ENCODE results near the gene MAS1L.

Gene MAS1L

DNA sequence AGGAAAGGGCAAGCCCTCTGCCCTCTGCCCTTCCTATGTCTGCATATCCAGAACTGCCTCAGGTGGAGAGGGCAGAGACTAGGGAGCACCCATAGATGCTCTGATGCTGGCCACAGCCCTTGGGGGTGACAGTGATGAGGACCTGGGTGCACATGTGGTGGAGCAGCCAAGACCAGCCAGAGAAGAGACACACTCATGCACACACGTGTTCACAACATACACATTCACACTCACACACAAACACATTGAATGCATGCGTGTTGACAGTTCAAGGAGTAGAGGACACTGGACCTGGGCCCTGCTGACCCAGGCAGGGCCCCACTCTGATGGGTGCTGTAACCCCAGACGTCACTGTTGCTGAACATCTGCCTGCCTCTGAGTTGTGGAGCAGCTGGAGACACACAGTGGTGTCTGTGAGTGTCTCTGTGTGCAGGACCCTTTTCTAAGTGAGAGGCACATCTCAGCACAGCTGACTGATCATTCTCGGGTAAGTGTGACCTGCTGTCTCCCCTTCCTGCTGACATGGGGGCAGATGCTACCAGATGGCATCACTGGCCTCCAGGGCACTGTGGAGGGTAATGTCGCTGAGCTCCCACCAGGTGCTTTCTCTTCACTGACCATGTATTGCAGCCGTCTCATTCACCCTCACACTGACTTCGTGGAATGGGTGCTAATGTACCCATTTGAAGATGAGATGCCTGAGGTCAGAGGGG, 30.1 kb upstream of the MAS1L start:
- H2BK5ac ChIP-seq (ENCODE audit: low read depth, low read length, poor library complexity): no peak overlapping the region
- no peak overlapping the region for H4K91ac ChIP-seq (ENCODE audit: low read depth, low read length)
- H2AK5ac ChIP-seq (ENCODE audit: low read length): no peak overlapping the region
- no peak overlapping the region for H3K4ac ChIP-seq (ENCODE audit: low read depth, low read length)
- H2BK120ac ChIP-seq (ENCODE audit: insufficient read depth, low read length, poor library complexity): no peak overlapping the region
- no peak for DNase-seq
- no peak overlapping the region for H2AFZ ChIP-seq (ENCODE audit: insufficient read depth, low read length, poor library complexity)
- no peaks in the 10 kb centered on the region for H3K27me3 ChIP-seq (ENCODE audit: insufficient read depth, low read length)
- H3K23ac ChIP-seq (ENCODE audit: low read length): no peak overlapping the region
- no peak overlapping the region for H4K12ac ChIP-seq (ENCODE audit: low read depth, low read length)
- H3K4me3 ChIP-seq (ENCODE audit: low read depth, low read length): no peak overlapping the region
- H3K79me1 ChIP-seq (ENCODE audit: low read length): no peaks in the 10 kb centered on the region
- H3K4me1 ChIP-seq (ENCODE audit: control insufficient read depth in 1 of 2, insufficient read depth in 2 of 2, low read length in 2 of 2): no peaks in the 10 kb centered on the region
- no peak overlapping the region for H3K18ac ChIP-seq (ENCODE audit: low read length)
- H3K9me3 ChIP-seq (ENCODE audit: insufficient read depth, low read depth, low read length): peaks cover 4% of the 10 kb centered on the region
- no peak overlapping the region for H2BK12ac ChIP-seq (ENCODE audit: low read length)
- H3K14ac ChIP-seq (ENCODE audit: low read length): no peak overlapping the region
- H3K9ac ChIP-seq (ENCODE audit: low read length): no peak overlapping the region
- no peak overlapping the region for H4K8ac ChIP-seq (ENCODE audit: low read depth, low read length)
- H3K27ac ChIP-seq (ENCODE audit: low read depth, low read length): no peak overlapping the region
- no CpG with 5 or more reads among the region's 7 CpGs for WGBS (ENCODE audit: extremely low coverage, insufficient coverage, insufficient read length)
- H3K4me2 ChIP-seq (ENCODE audit: low read length): no peak overlapping the region
- H3K79me2 ChIP-seq (ENCODE audit: control insufficient read depth, insufficient read depth, low read length, poor library complexity): no peaks in the 10 kb centered on the region
- H3K36me3 ChIP-seq (ENCODE audit: control insufficient read depth in 1 of 2, insufficient read depth in 2 of 2, low read length in 2 of 2): no peaks in the 10 kb centered on the region

DNA sequence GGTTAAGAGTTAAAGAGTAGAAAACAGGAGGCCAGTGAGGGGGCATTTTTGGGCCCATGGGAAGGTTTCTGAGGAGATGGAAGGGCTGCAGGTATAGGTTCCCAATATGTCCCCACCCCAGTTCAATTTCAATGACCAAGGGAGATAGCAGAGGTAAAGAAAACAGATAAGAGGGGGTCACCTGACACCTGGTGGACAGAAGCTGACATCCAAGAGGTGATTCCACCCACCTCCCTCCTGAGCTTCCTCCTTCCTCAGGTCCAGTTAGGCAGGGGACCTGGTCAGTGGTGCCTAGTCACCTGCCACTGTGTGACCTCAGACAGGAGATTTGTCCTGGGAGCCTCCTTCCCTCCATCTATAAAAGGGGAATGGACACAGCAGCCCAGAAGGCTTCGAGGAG, 29.5 kb upstream of the MAS1L start:
- Histone ChIP-seq H3K4ac (ENCODE audit: low read depth, low read length) (no peak overlapping the region), H3K4me2 (ENCODE audit: low read length) (no peak overlapping the region), H2BK120ac (ENCODE audit: insufficient read depth, low read length, poor library complexity) (no peak overlapping the region), H3K14ac (ENCODE audit: low read length) (no peak overlapping the region), H3K9ac (ENCODE audit: low read length) (no peak overlapping the region), H3K27ac (ENCODE audit: low read depth, low read length) (no peak overlapping the region), H3K27me3 (ENCODE audit: insufficient read depth, low read length) (no peaks in the 10 kb centered on the region), H2AFZ (ENCODE audit: insufficient read depth, low read length, poor library complexity) (no peak overlapping the region), H3K4me3 (ENCODE audit: low read depth, low read length) (no peak overlapping the region), H3K79me1 (ENCODE audit: low read length) (no peaks in the 10 kb centered on the region), H4K91ac (ENCODE audit: low read depth, low read length) (no peak overlapping the region), H3K23ac (ENCODE audit: low read length) (no peak overlapping the region), H3K79me2 (ENCODE audit: control insufficient read depth, insufficient read depth, low read length, poor library complexity) (no peaks in the 10 kb centered on the region), H3K18ac (ENCODE audit: low read length) (no peak overlapping the region), H4K8ac (ENCODE audit: low read depth, low read length) (no peak overlapping the region), H3K4me1 (ENCODE audit: control insufficient read depth in 1 of 2, insufficient read depth in 2 of 2, low read length in 2 of 2) (no peaks in the 10 kb centered on the region), H4K12ac (ENCODE audit: low read depth, low read length) (no peak overlapping the region), H3K36me3 (ENCODE audit: control insufficient read depth in 1 of 2, insufficient read depth in 2 of 2, low read length in 2 of 2) (no peaks in the 10 kb centered on the region), H2BK5ac (ENCODE audit: low read depth, low read length, poor library complexity) (no peak overlapping the region), H2BK12ac (ENCODE audit: low read length) (no peak overlapping the region), H3K9me3 (ENCODE audit: insufficient read depth, low read depth, low read length) (peaks cover 4% of the 10 kb centered on the region), H2AK5ac (ENCODE audit: low read length) (no peak overlapping the region)
- WGBS (ENCODE audit: extremely low coverage, insufficient coverage, insufficient read length): no CpG with 5 or more reads among the region's 1 CpG
- DNase-seq: no peak

DNA sequence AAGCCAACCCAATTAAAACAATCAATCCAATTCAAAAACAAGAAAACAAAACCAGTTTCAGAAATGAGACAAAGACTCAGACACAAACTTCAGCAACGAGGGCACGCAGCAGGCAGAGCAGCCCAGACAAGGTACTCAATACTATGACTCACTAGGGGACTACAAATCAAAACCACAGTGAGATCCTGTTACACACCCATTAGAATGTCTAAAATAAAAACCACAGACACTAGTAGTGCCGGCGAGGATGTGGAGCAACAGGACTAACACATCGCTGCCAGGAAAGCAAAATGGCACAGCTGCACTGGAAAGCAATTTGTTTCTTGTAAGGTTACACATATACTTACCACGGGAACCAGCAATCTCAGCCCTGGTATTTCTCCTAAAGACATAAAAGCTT, 28.4 kb upstream of the MAS1L start:
- no CpG with 5 or more reads among the region's 6 CpGs for WGBS (ENCODE audit: extremely low coverage, insufficient coverage, insufficient read length)
- H2BK120ac ChIP-seq (ENCODE audit: insufficient read depth, low read length, poor library complexity): no peak overlapping the region

DNA sequence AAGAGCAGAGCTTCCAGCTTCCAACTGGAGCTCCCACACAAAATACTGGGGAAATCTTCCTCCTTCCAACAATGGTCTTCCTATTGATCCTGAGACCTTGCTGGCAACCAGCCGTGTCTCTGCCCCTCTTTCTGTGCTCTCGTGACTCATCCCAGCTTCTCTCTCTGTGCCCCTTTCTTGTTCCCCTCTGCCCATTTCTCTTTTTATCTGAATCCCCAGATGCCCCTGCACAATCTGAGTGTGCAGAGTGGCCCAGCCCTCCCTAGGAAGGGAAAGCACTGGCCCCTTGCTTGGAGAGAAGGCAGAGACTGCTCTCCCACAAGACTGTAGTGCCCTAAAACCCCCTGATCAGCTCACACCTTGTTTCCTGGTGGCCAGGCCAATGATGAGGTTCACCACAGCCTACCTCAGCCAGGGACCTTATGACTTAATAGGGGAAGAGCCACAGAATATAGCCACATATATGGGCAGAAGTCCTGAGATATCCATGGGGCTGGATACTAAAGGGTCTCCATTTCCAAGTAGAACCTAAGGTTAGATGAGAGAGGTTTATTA, 23.1 kb upstream of the MAS1L start:
- H2AK5ac ChIP-seq (ENCODE audit: low read length): no peak overlapping the region
- no CpG with 5 or more reads among the region's 2 CpGs for WGBS (ENCODE audit: extremely low coverage, insufficient coverage, insufficient read length)
- no peak overlapping the region for H2BK12ac ChIP-seq (ENCODE audit: low read length)
- peaks cover 2% of the 10 kb centered on the region for H3K9me3 ChIP-seq (ENCODE audit: insufficient read depth, low read depth, low read length)
- no peak overlapping the region for H3K4me3 ChIP-seq (ENCODE audit: low read depth, low read length)
- no peaks in the 10 kb centered on the region for H3K4me1 ChIP-seq (ENCODE audit: control insufficient read depth in 1 of 2, insufficient read depth in 2 of 2, low read length in 2 of 2)
- H2AFZ ChIP-seq (ENCODE audit: insufficient read depth, low read length, poor library complexity): no peak overlapping the region
- H3K27me3 ChIP-seq (ENCODE audit: insufficient read depth, low read length): no peaks in the 10 kb centered on the region
- H3K79me2 ChIP-seq (ENCODE audit: control insufficient read depth, insufficient read depth, low read length, poor library complexity): no peaks in the 10 kb centered on the region
- H4K12ac ChIP-seq (ENCODE audit: low read depth, low read length): no peak overlapping the region
- no peaks in the 10 kb centered on the region for H3K36me3 ChIP-seq (ENCODE audit: control insufficient read depth in 1 of 2, insufficient read depth in 2 of 2, low read length in 2 of 2)
- no peak overlapping the region for H3K27ac ChIP-seq (ENCODE audit: low read depth, low read length)
- H4K91ac ChIP-seq (ENCODE audit: low read depth, low read length): no peak overlapping the region
- H3K18ac ChIP-seq (ENCODE audit: low read length): no peak overlapping the region
- H3K4ac ChIP-seq (ENCODE audit: low read depth, low read length): no peak overlapping the region
- H3K14ac ChIP-seq (ENCODE audit: low read length): no peak overlapping the region
- H2BK120ac ChIP-seq (ENCODE audit: insufficient read depth, low read length, poor library complexity): no peak overlapping the region
- no peak overlapping the region for H3K4me2 ChIP-seq (ENCODE audit: low read length)
- no peak overlapping the region for H3K9ac ChIP-seq (ENCODE audit: low read length)
- no peak overlapping the region for H4K8ac ChIP-seq (ENCODE audit: low read depth, low read length)
- DNase-seq: no peak
- no peaks in the 10 kb centered on the region for H3K79me1 ChIP-seq (ENCODE audit: low read length)
- no peak overlapping the region for H2BK5ac ChIP-seq (ENCODE audit: low read depth, low read length, poor library complexity)
- no peak overlapping the region for H3K23ac ChIP-seq (ENCODE audit: low read length)

More for the DNA sequence above, 28.4 kb upstream of the MAS1L start:
- DNase-seq: no peak
- Histone ChIP-seq H4K12ac (ENCODE audit: low read depth, low read length) (no peak overlapping the region), H3K27me3 (ENCODE audit: insufficient read depth, low read length) (no peaks in the 10 kb centered on the region), H3K4me2 (ENCODE audit: low read length) (no peak overlapping the region), H3K36me3 (ENCODE audit: control insufficient read depth in 1 of 2, insufficient read depth in 2 of 2, low read length in 2 of 2) (no peaks in the 10 kb centered on the region), H3K9ac (ENCODE audit: low read length) (no peak overlapping the region), H2BK12ac (ENCODE audit: low read length) (no peak overlapping the region), H2BK5ac (ENCODE audit: low read depth, low read length, poor library complexity) (no peak overlapping the region), H2AK5ac (ENCODE audit: low read length) (no peak overlapping the region), H2AFZ (ENCODE audit: insufficient read depth, low read length, poor library complexity) (no peak overlapping the region), H3K14ac (ENCODE audit: low read length) (no peak overlapping the region), H4K91ac (ENCODE audit: low read depth, low read length) (no peak overlapping the region), H3K23ac (ENCODE audit: low read length) (no peak overlapping the region), H3K4me1 (ENCODE audit: control insufficient read depth in 1 of 2, insufficient read depth in 2 of 2, low read length in 2 of 2) (no peaks in the 10 kb centered on the region), H3K27ac (ENCODE audit: low read depth, low read length) (no peak overlapping the region), H3K79me1 (ENCODE audit: low read length) (no peaks in the 10 kb centered on the region), H3K4me3 (ENCODE audit: low read depth, low read length) (no peak overlapping the region), H4K8ac (ENCODE audit: low read depth, low read length) (no peak overlapping the region), H3K4ac (ENCODE audit: low read depth, low read length) (no peak overlapping the region), H3K9me3 (ENCODE audit: insufficient read depth, low read depth, low read length) (peaks cover 4% of the 10 kb centered on the region), H3K79me2 (ENCODE audit: control insufficient read depth, insufficient read depth, low read length, poor library complexity) (no peaks in the 10 kb centered on the region), H3K18ac (ENCODE audit: low read length) (no peak overlapping the region)

Data from trophoblast cell (in vitro differentiated cells and primary cell).